ENCODE measurements around the gene GUK1.
"Not testable (repeated sequence)": the region's sequence is repeated elsewhere in the genome, so short reads cannot be mapped to it uniquely, and the experiment has no call there.

The GUK1 gene

DNA sequence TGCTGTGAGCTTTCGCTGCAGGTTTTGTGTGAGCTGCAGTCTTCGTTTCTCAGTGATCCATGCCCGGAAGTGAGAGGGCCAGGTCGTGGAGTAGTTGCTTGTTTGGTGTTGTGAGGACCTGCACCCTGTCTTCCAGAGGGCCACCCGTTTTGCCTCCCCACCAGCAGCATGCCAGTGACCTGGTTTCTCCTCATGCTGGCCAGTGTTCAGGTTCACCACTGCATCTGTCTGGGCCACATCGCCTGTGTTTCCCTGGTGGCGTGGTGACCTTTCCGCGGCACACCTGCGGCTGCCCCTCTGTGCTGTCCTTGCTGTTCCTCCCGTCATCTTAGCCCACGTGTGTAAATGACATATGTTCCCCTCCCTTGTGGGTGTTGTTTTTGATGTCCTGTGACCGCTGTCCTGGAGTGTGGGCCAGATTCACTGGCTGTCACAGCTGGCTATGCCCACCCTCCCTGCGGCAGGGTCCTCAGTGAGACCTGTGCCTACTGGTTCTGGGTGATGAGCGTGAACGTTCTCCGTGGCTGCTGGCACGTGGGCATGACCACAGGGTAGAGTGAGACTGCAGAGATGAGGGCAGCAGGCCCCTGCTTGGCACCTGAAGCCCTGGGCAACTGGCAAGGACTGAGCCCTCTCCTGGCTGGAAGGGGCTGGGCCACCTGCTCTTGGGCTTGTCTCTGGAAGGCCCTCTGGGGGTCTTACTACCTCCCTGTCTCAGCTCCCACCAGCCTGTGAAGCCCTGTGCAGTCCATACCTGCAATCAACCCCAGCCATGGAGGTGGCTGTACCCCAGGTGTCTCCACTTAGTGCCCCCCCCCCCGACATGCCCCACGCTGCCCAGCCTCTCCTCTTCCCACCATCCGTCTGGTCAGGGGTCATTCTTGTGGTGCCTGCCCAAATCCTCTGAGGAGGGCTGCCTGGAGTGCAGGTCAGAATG, 32.8 kb downstream of the GUK1 start:
- DNase-seq (ENCODE audit: extremely low spot score), result no peak
- ChIA-PET CTCF (interaction anchor here (1.1 to 2.2 kb wide), 2 partner anchors 8 to 54 kb away, joined by 3 to 10 read pairs; no protein-coding TSS in a partner anchor), POLR2A (no interaction called here)
- TF ChIP-seq, protein P1, sequence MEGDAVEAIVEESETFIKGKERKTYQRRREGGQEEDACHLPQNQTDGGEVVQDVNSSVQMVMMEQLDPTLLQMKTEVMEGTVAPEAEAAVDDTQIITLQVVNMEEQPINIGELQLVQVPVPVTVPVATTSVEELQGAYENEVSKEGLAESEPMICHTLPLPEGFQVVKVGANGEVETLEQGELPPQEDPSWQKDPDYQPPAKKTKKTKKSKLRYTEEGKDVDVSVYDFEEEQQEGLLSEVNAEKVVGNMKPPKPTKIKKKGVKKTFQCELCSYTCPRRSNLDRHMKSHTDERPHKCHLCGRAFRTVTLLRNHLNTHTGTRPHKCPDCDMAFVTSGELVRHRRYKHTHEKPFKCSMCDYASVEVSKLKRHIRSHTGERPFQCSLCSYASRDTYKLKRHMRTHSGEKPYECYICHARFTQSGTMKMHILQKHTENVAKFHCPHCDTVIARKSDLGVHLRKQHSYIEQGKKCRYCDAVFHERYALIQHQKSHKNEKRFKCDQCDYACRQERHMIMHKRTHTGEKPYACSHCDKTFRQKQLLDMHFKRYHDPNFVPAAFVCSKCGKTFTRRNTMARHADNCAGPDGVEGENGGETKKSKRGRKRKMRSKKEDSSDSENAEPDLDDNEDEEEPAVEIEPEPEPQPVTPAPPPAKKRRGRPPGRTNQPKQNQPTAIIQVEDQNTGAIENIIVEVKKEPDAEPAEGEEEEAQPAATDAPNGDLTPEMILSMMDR (IDR thresholded peaks at IDR 0.05; ENCODE audit: control extremely low read depth, extremely low read depth, low read depth, missing control alignments), result no peak

DNA sequence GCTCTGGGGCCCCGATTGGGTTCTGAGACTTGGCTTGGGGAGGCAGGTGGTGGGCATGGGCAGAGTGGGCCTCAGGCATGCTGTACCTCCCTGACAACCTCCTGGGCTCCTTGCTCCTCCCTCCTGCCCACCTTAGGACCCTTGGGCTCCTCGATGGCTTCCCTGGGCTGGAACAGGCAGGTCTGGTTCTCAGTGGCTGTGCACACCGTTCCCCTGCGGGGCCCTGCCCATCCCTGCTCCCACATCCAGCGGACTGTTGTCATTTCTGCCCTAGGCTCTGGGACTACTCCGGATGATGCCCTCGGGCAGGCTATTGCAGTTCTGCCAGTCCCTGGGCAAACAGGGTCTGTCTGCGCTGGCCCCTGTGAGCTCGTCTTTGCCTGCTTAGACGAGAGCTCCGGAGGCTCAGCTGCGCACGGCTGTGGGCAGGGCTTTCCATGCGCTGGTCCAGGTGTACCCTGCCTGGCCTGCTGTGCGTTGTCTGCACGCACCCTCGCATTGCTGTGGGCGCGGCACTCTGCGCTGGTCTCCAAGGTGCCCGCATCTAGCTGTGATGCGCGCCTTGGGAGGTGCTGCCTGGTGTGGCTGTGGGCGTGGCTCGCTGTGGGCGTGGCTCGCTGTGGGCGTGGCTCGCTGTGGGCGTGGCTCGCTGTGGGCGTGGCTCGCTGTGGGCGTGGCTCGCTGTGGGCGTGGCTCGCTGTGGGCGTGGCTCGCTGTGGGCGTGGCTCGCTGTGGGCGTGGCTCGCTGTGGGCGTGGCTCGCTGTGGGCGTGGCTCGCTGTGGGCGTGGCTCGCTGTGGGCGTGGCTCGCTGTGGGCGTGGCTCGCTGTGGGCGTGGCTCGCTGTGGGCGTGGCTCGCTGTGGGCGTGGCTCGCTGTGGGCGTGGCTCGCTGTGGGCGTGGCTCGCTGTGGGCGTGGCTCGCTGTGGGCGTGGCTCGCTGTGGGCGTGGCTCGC, 33.7 kb downstream of the GUK1 start:
- POLR2A ChIA-PET; DNase-seq (ENCODE audit: extremely low spot score): not testable (repeated sequence)
- CTCF ChIA-PET, result interaction anchor here (2.2 kb wide), 1 partner anchor 9 kb away, joined by 10 read pairs; no protein-coding TSS in a partner anchor

DNA sequence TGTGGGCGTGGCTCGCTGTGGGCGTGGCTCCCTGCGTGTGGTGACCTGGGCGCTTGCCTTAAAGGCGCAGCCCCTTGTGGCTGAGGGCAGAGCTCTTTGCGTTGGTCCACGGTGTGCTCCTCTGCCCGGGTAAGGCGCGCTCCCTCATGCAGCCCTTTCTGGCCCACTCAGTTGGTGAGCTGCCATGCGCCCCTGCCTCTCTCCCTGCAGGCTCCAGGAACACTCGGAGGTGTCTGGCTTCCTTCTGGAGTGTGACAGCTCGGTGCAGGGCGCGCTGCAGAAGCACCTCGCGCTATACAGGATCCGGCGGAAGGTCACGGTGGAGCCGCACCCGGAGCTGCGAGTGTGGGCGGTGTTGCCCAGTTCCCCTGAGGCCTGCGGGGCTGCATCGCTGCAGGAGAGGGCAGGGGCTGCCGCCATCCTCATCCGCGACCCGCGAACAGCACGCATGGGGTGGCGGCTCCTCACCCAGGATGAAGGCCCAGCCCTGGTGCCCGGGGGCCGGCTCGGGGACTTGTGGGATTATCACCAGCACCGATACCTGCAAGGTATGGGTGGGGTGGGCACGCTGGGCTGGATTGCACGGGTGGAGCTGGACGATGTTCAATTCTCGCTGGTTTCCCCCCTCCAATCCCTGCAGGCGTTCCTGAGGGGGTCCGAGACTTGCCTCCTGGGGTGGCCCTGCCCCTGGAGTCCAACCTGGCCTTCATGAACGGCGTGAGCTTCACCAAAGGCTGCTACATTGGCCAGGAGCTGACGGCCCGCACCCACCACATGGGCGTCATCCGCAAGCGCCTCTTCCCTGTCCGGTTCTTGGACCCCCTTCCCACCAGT, 34.6 kb downstream of the GUK1 start:
- POLR2A ChIA-PET, result no interaction called here
- no peak for DNase-seq (ENCODE audit: extremely low spot score)
- TF ChIP-seq, protein P1 (IDR thresholded peaks at IDR 0.05; ENCODE audit: control extremely low read depth, extremely low read depth, low read depth, missing control alignments), result no peak
- CTCF ChIA-PET, result interaction anchor here (0.8 to 2.2 kb wide), 3 partner anchors 10 to 44 kb away, joined by 3 to 10 read pairs (median 4); no protein-coding TSS in a partner anchor

DNA sequence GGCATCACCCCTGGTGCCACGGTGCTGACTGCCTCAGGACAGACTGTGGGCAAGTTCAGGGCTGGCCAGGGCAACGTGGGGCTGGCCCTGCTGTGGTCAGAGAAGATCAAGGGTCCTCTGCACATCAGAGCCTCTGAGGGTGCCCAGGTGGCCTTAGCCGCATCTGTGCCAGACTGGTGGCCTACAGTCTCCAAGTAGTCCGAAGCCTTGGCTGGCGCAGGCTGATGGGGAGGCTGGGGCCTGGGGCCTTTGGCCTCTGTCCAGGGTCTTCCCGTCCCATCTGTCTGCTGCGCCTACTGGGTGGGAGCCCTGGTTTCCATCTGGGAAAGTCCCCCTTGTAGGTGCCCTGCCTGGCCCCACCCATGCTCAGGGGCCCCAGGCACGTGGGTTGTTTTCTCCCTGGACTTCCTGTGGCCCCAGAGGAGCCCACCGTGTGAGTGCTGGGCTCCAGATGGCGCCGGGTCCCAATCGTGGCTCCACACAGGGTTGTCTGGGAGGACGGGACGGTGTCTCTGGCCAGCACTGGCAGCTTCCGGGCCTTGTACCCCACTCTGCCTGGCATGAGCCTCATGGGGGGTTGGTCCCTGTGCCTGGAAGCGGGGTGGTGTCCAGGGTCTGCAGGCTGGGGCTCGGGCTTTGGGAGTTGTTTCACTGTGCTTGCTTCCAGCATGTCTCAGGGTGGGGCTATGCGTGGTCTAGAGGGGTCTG, 35.4 kb downstream of the GUK1 start:
- TF ChIP-seq, protein P1 (IDR thresholded peaks at IDR 0.05; ENCODE audit: control extremely low read depth, extremely low read depth, low read depth, missing control alignments), result no peak
- ChIA-PET POLR2A (no interaction called here), CTCF (interaction anchor here (0.8 to 2.2 kb wide), 3 partner anchors 11 to 45 kb away, joined by 3 to 10 read pairs (median 4); no protein-coding TSS in a partner anchor)
- no peak for DNase-seq (ENCODE audit: extremely low spot score)

GRCh38 chr1:228176024-228176395, 35.9 kb downstream of the GUK1 start:
- TF ChIP-seq, protein P1 (IDR thresholded peaks at IDR 0.05; ENCODE audit: control extremely low read depth, extremely low read depth, low read depth, missing control alignments), result no peak
- CTCF ChIA-PET, result interaction anchor here (3.0 kb wide), 1 partner anchor 10 kb away, joined by 19 read pairs; the partner anchor contains the start of gene IBA57
- POLR2A ChIA-PET, result no interaction called here
- DNase-seq (ENCODE audit: extremely low spot score), result no peak
